Measurements from ENCODE around the gene HIVEP3. TPM values are rescaled to one million over a fixed set of nuclear protein-coding genes. Genes with fewer than 3 reads are reported as not detected.

The HIVEP3 gene
- total and polyA plus RNA-seq, 2 experiments from 2014 or later, result 0.57 to 5.9 TPM

DNA sequence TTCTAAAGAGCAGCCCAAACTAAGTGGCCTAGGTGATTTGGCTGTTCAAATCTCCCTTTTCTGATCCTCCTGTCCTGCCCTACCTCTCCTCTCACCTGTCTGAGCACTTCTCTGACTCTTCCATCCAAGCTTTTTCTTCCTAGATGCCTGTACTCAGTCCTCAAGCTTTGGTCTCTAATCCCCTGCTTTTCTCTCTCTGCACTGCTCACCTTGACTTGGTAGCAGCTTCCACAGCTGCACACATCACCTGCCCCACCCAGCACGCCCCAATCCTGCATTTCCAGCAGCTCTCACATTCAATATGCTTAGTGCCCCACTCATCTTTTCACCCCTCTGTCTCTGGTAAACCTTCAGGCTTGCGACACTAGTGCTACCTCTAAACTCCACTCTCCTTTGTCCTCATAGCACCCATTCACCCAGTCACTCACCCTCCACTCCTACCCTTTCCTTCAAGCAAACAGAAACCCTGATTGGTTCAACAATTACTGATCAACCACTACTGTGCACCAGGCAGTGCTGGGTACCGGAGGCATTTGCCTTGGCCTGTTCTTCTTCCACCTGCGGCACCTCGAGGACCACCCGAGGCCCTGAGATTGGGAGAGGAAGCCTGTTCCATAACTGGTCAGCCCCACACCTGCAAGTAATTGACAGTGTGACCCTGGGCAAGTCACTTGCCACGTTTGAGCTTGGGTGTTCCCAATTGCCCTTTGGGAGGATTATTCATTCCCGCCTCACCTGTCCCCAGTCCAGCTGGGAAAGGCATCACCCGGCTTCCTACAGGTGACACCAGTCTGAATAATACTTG, 298.2 kb downstream of the HIVEP3 start:
- Histone ChIP-seq H3K27me3 (no peaks in the 10 kb centered on the region), H3K9me2 (replicated peaks; ENCODE audit: insufficient read depth) (no peaks in the 10 kb centered on the region), H3K36me3 (replicated peaks; ENCODE audit: insufficient read depth, low read depth) (no peaks in the 10 kb centered on the region), H4K20me1 (ENCODE audit: insufficient read depth, poor library complexity, severe bottlenecking) (no peaks in the 10 kb centered on the region), H3K79me2 (no peaks in the 10 kb centered on the region), H3K4me3 (no peak overlapping the region), H3K27ac (no peak overlapping the region), H3K4me1 (ENCODE audit: insufficient read depth) (peaks cover 10% of the 10 kb centered on the region), H2AFZ (no peak overlapping the region), H3K4me2 (no peak overlapping the region), H3K9me3 (ENCODE audit: low read depth) (no peaks in the 10 kb centered on the region)
- DNase-seq (ENCODE audit: low spot score), result no peak
- TF ChIP-seq EZH2phosphoT487 (IDR thresholded peaks at IDR 0.05; ENCODE audit: low read depth, severe bottlenecking, unreplicated experiment), result no peak
- TF ChIP-seq, protein P1, sequence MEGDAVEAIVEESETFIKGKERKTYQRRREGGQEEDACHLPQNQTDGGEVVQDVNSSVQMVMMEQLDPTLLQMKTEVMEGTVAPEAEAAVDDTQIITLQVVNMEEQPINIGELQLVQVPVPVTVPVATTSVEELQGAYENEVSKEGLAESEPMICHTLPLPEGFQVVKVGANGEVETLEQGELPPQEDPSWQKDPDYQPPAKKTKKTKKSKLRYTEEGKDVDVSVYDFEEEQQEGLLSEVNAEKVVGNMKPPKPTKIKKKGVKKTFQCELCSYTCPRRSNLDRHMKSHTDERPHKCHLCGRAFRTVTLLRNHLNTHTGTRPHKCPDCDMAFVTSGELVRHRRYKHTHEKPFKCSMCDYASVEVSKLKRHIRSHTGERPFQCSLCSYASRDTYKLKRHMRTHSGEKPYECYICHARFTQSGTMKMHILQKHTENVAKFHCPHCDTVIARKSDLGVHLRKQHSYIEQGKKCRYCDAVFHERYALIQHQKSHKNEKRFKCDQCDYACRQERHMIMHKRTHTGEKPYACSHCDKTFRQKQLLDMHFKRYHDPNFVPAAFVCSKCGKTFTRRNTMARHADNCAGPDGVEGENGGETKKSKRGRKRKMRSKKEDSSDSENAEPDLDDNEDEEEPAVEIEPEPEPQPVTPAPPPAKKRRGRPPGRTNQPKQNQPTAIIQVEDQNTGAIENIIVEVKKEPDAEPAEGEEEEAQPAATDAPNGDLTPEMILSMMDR (IDR thresholded peaks at IDR 0.05; ENCODE audit: poor library complexity), result no peak
- no peak for TF ChIP-seq EZH2 (IDR thresholded peaks at IDR 0.05; ENCODE audit: borderline replicate concordance)
- 81% methylated on average over 9 of the region's 9 CpGs for WGBS (ENCODE audit: low lambda C conversion rate, missing lambda C conversion rate)

DNA sequence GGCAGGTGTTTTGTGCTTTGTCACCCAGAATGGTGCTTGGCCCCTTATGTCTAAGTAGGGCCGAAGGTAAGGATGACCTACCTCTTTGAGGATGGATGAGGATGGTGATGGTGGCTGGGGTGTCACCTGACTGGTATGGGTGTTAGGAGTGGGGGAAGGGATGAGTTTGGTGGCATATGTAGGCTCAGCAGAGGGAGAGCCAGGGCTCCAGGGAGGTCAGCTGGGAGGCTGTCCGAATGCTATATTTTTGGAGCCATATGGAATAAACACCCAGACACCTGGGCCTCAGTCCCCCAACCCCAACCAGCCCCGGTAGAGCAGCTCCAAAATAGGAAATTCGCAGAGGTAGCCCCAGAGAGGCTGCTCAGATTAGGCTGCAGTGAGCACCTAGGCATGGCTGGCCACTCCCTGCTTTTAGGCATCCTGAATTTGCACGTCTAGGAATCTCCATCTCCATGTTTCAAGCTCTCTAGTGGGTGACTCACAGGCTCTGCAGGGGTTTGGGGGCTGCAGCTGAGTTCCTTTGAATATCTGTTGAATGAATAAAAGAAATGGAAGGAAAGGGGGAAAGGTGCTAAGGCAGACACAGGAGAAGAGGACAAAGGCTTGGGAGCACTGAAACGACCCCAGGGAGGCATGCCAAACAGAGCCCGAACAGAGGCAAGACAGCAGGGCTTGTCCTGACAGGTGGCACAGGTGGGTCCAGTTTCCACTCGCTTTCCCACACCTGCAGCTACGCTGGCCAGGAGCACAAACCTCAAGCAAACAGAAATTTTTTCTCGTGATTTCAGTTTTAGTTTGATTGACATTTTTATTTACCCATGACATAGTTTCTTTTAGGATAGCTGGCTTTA, 299.0 kb downstream of the HIVEP3 start:
- Histone ChIP-seq H3K36me3 (replicated peaks; ENCODE audit: insufficient read depth, low read depth) (no peaks in the 10 kb centered on the region), H3K4me2 (no peak overlapping the region), H3K4me3 (no peak overlapping the region), H3K27ac (no peak overlapping the region), H3K79me2 (no peaks in the 10 kb centered on the region), H2AFZ (no peak overlapping the region), H3K27me3 (no peaks in the 10 kb centered on the region), H3K9me3 (ENCODE audit: low read depth) (no peaks in the 10 kb centered on the region), H3K9me2 (replicated peaks; ENCODE audit: insufficient read depth) (no peaks in the 10 kb centered on the region), H4K20me1 (ENCODE audit: insufficient read depth, poor library complexity, severe bottlenecking) (no peaks in the 10 kb centered on the region), H3K4me1 (ENCODE audit: insufficient read depth) (peaks cover 10% of the 10 kb centered on the region)
- WGBS (ENCODE audit: low lambda C conversion rate, missing lambda C conversion rate), result 70% methylated on average over 10 of the region's 10 CpGs
- no peak for DNase-seq (ENCODE audit: low spot score)
- TF ChIP-seq, protein P1 (IDR thresholded peaks at IDR 0.05; ENCODE audit: poor library complexity), result no peak
- no peak for TF ChIP-seq EZH2 (IDR thresholded peaks at IDR 0.05; ENCODE audit: borderline replicate concordance)
- TF ChIP-seq EZH2phosphoT487 (IDR thresholded peaks at IDR 0.05; ENCODE audit: low read depth, severe bottlenecking, unreplicated experiment), result no peak

DNA sequence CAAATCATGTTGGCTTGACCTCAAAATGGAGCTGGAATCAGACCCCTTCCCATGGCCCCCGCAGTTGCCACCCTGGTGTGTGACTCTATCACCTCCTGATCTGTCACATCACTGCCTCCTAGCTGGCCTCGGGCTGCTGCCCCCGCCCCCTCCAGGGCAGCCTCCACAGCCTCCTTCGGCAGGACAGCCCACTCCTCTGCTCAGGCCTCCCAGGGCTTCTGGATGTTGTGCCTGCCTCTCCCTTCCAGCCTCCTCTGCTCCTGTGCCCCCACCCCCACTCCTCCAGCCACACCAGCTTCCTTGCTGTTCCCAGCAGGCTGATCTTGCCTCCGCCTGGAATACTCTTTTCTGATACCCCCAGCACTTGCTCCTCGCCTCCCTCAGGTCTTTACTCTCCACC, 299.9 kb downstream of the HIVEP3 start:
- Histone ChIP-seq H3K4me1 (ENCODE audit: insufficient read depth) (peaks cover 10% of the 10 kb centered on the region), H3K4me3 (no peak overlapping the region), H3K27ac (no peak overlapping the region), H3K9me2 (replicated peaks; ENCODE audit: insufficient read depth) (no peaks in the 10 kb centered on the region), H4K20me1 (ENCODE audit: insufficient read depth, poor library complexity, severe bottlenecking) (no peaks in the 10 kb centered on the region), H3K79me2 (no peaks in the 10 kb centered on the region), H3K9me3 (ENCODE audit: low read depth) (no peaks in the 10 kb centered on the region), H3K4me2 (no peak overlapping the region), H3K36me3 (replicated peaks; ENCODE audit: insufficient read depth, low read depth) (no peaks in the 10 kb centered on the region), H2AFZ (no peak overlapping the region), H3K27me3 (no peaks in the 10 kb centered on the region)
- TF ChIP-seq EZH2 (IDR thresholded peaks at IDR 0.05; ENCODE audit: borderline replicate concordance) (no peak), EZH2phosphoT487 (IDR thresholded peaks at IDR 0.05; ENCODE audit: low read depth, severe bottlenecking, unreplicated experiment) (no peak)
- TF ChIP-seq, protein P1 (IDR thresholded peaks at IDR 0.05; ENCODE audit: poor library complexity), result no peak
- DNase-seq (ENCODE audit: low spot score), result no peak
- WGBS (ENCODE audit: low lambda C conversion rate, missing lambda C conversion rate), result 85% methylated on average over 5 of the region's 6 CpGs
